Femur (tissue), 1 donor: Measurements from ENCODE around the gene HTRA1.

Experiments used
- DNase-seq: peaks from one replicate; pipeline ENCODE4 v3.0.0-alpha.2; 2017

Gene HTRA1

GRCh38 chr10:122560279-122560804 lies 99.0 kb downstream of the HTRA1 start, which contains the start of gene DMBT1:
DMBT1 (plus strand) TSS chr10:122560754; CDS start chr10:122560771, 17 bp downstream.
- no peak for DNase-seq

- no peak for DNase-seq
Observed at GRCh38 chr10:122561212-122561611, 99.9 kb downstream of the HTRA1 start.

GRCh38 chr10:122561792-122562191 lies 100.4 kb downstream of the HTRA1 start:
- no peak for DNase-seq
